NB4 (cell line): ENCODE data around the gene CDK5R2.

Experiments
- DNase-seq: peaks from one replicate; pipeline ENCODE4 v3.0.0; 2010; ENCODE audit warnings: low read depth
- H3K4me3 ChIP-seq: one replicate; pipeline ENCODE4 v1.5.1; 2011; ENCODE audit warnings: mild to moderate bottlenecking, low read depth, low read length, moderate library complexity
- MAX ChIP-seq: IDR thresholded peaks from 2 replicates; pipeline ENCODE4 v1.6.1; 2011; ENCODE audit warnings: low read depth, low read length
- MYC ChIP-seq: IDR thresholded peaks from 2 replicates; pipeline ENCODE4 v1.6.1; 2011; ENCODE audit warnings: low read depth, low read length
- POLR2A ChIP-seq: IDR thresholded peaks from 2 replicates; pipeline ENCODE4 v1.6.1; 2011; ENCODE audit warnings: mild to moderate bottlenecking; ENCODE audit not compliant: insufficient read length; ENCODE audit errors: extremely low read depth
- TF ChIP-seq, protein P1 (sequence below): IDR thresholded peaks from one replicate; pipeline ENCODE4 v1.5.1; 2012; ENCODE audit warnings: low read depth, low read length

Gene CDK5R2

GRCh38 chr2:218990052-218990451 is 30.6 kb downstream of the CDK5R2 start:
- no peak for TF ChIP-seq MYC
- no peak for TF ChIP-seq POLR2A
- DNase-seq = no peak
- no peak overlapping the region for H3K4me3 ChIP-seq

GRCh38 chr2:218990612-218991011 is 31.1 kb downstream of the CDK5R2 start:
- TF ChIP-seq MYC = no peak
- TF ChIP-seq, protein P1, sequence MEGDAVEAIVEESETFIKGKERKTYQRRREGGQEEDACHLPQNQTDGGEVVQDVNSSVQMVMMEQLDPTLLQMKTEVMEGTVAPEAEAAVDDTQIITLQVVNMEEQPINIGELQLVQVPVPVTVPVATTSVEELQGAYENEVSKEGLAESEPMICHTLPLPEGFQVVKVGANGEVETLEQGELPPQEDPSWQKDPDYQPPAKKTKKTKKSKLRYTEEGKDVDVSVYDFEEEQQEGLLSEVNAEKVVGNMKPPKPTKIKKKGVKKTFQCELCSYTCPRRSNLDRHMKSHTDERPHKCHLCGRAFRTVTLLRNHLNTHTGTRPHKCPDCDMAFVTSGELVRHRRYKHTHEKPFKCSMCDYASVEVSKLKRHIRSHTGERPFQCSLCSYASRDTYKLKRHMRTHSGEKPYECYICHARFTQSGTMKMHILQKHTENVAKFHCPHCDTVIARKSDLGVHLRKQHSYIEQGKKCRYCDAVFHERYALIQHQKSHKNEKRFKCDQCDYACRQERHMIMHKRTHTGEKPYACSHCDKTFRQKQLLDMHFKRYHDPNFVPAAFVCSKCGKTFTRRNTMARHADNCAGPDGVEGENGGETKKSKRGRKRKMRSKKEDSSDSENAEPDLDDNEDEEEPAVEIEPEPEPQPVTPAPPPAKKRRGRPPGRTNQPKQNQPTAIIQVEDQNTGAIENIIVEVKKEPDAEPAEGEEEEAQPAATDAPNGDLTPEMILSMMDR = no peak
- no peak for TF ChIP-seq MAX
- TF ChIP-seq POLR2A = no peak

GRCh38 chr2:218991674-218992168 is 32.3 kb downstream of the CDK5R2 start:
- TF ChIP-seq, protein P1 = no peak
- TF ChIP-seq POLR2A (no peak), MYC (no peak), MAX (no peak)
- DNase-seq = no peak
- no peak overlapping the region for H3K4me3 ChIP-seq

More at GRCh38 chr2:218990612-218991011, 31.1 kb downstream of the CDK5R2 start:
- no peak overlapping the region for H3K4me3 ChIP-seq
- DNase-seq = no peak

DNA sequence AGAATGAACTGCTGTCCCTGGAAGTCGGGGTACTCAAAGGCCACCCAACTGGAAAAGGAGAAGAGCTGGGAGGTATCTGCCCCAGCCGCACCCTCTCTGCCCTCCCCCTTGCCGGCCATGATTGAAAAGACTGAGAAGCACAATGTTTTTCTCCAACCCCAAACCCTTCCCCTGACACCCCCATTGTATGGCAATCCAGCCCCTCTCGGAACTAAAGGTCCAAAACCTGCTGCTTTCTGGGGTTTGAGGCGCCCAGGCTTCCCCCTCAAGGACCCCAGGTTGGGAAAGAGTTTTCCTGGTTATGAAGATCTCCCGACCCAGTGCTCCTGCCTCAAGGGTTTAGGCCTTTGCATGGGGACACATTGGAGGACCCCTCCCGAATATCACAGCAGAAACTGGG is 32.7 kb downstream of the CDK5R2 start:
- no peak overlapping the region for H3K4me3 ChIP-seq
- no peak for DNase-seq
- TF ChIP-seq, protein P1 = no peak
- no peak for TF ChIP-seq MYC
- no peak for TF ChIP-seq POLR2A
- no peak for TF ChIP-seq MAX

- no peak overlapping the region for H3K4me3 ChIP-seq
- no peak for TF ChIP-seq POLR2A
- TF ChIP-seq, protein P1 = no peak
- no peak for TF ChIP-seq MAX
- no peak for TF ChIP-seq MYC
- no peak for DNase-seq
Measured at GRCh38 chr2:218992703-218993344, 33.4 kb downstream of the CDK5R2 start.

- no peak within 1 kb of the TSS for H3K4me3 ChIP-seq
- no peak for TF ChIP-seq MYC
- no peak for TF ChIP-seq POLR2A
- TF ChIP-seq MAX = no peak
- TF ChIP-seq, protein P1 = no peak
- peak; percentile 40 for DNase-seq
Measured at GRCh38 chr2:218993345-218994315, 34.2 kb downstream of the CDK5R2 start, which contains the start of gene CRYBA2. Gene CRYBA2 (minus strand): TSS chr2:218993422. CDS start chr2:218993176, 246 bp downstream.
